Uterus (tissue), 2 donors: ENCODE measurements around the gene SPTLC2.

ENCODE experiments used
- CTCF ChIP-seq, 4 experiments: fragments of 200-600 bp in 2 of 4; fragments of 450-650 bp in 2 of 4; sonication (generic) in 2 of 4; IDR thresholded peaks; one replicate each; pipeline ENCODE4 v1.5.1; 2016 to 2019; ENCODE audit warnings: antibody characterized with exemption in 4 of 4, mild to moderate bottlenecking in 2 of 4, moderate library complexity in 1 of 4
- POLR2A ChIP-seq, 2 donors: fragments of 450-650 bp; IDR thresholded peaks; one replicate each; pipeline ENCODE4 v1.6.1; 2016; ENCODE audit warnings: antibody characterized with exemption in 2 of 2, mild to moderate bottlenecking in 1 of 2, moderate library complexity in 1 of 2

- TF ChIP-seq POLR2A (IDR thresholded peaks at IDR 0.05), result no peak
- TF ChIP-seq CTCF (IDR thresholded peaks at IDR 0.05), result no peak
These were observed 59.0 kb downstream of the SPTLC2 start for GRCh38 chr14:77557391-77557790.
